GM12878 (cell line): ENCODE results near the gene DLK2.

Experiments used
- CTCF ChIP-seq, 3 experiments: IDR thresholded peaks in 2 of 3; conservative IDR thresholded peaks in 1 of 3; 2 replicates each; pipeline ENCODE4 v1.5.1; 2011; ENCODE audit warnings: low read depth in 3 of 3, low read length in 3 of 3, mild to moderate bottlenecking in 3 of 3, control low read depth in 2 of 3, moderate library complexity in 2 of 3, inconsistent platforms in 1 of 3, mixed read lengths in 1 of 3; ENCODE audit not compliant: control insufficient read depth in 2 of 3, insufficient read depth in 1 of 3; ENCODE audit errors: extremely low read depth in 1 of 3
- ESRRA ChIP-seq: IDR thresholded peaks from 2 replicates; pipeline ENCODE4 v1.6.1; 2012; ENCODE audit warnings: mild to moderate bottlenecking, low read length, improper control_type of control experiment
- IRF3 ChIP-seq: fragments of 450-650 bp; IDR thresholded peaks from 2 replicates; pipeline ENCODE4 v1.6.1; 2014; ENCODE audit warnings: mild to moderate bottlenecking
- JUNB ChIP-seq: IDR thresholded peaks from 2 replicates; pipeline ENCODE4 v1.6.1; 2016; ENCODE audit warnings: antibody characterized with exemption, mild to moderate bottlenecking
- POLR2A ChIP-seq: IDR thresholded peaks from 2 replicates; pipeline ENCODE4 v1.6.1; 2011; ENCODE audit warnings: low read depth, mild to moderate bottlenecking, low read length
- RFX5 ChIP-seq: IDR thresholded peaks from 2 replicates; pipeline ENCODE4 v1.6.1; 2011; ENCODE audit warnings: low read depth, low read length, improper control_type of control experiment
- SIN3A ChIP-seq: IDR thresholded peaks from 2 replicates; pipeline ENCODE4 v1.6.1; 2012; ENCODE audit warnings: low read depth, low read length, improper control_type of control experiment
- ZNF274 ChIP-seq: IDR thresholded peaks from one replicate; pipeline ENCODE4 v1.8.0; 2011; ENCODE audit not compliant: insufficient read length, insufficient read depth
- TF ChIP-seq, protein P1 (sequence below): fragments of 150-350 bp; IDR thresholded peaks from 2 replicates; pipeline ENCODE4 v1.6.1; 2016; ENCODE audit warnings: low read depth, low read length
- TF ChIP-seq, protein P2 (sequence below): IDR thresholded peaks from 2 replicates; pipeline ENCODE4 v1.6.1; 2012; ENCODE audit warnings: low read depth, low read length, improper control_type of control experiment
- TF ChIP-seq, protein P3 (sequence below): IDR thresholded peaks from 2 replicates; pipeline ENCODE4 v1.6.1; 2012; ENCODE audit warnings: mild to moderate bottlenecking, low read depth, low read length
- TF ChIP-seq, protein P4 (sequence below): IDR thresholded peaks from 2 replicates; pipeline ENCODE4 v1.6.1; 2012; ENCODE audit warnings: improper control_type of control experiment, low read depth, low read length; ENCODE audit not compliant: insufficient replicate concordance

DNA sequence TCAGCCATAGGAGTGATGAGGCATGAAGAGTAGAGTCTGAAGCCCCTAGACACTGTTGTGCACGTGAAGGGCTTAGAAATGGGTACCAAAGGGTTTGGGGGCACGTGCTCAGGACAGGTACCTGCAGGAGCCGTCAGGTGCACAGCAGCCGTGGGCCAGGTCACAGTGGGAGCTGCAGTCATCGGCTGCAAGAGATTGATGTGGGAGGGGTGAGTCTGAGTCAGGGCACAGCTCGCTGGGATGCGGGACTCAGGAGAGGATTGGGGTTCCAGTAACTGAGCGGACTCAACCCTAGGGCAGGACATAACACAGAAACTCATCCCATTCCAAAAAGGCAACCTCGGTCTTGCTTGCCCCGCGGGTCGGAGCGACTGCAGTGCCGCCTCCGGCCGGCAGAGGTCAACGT lies 1.1 kb downstream of the DLK2 start:
- TF ChIP-seq, protein P1, sequence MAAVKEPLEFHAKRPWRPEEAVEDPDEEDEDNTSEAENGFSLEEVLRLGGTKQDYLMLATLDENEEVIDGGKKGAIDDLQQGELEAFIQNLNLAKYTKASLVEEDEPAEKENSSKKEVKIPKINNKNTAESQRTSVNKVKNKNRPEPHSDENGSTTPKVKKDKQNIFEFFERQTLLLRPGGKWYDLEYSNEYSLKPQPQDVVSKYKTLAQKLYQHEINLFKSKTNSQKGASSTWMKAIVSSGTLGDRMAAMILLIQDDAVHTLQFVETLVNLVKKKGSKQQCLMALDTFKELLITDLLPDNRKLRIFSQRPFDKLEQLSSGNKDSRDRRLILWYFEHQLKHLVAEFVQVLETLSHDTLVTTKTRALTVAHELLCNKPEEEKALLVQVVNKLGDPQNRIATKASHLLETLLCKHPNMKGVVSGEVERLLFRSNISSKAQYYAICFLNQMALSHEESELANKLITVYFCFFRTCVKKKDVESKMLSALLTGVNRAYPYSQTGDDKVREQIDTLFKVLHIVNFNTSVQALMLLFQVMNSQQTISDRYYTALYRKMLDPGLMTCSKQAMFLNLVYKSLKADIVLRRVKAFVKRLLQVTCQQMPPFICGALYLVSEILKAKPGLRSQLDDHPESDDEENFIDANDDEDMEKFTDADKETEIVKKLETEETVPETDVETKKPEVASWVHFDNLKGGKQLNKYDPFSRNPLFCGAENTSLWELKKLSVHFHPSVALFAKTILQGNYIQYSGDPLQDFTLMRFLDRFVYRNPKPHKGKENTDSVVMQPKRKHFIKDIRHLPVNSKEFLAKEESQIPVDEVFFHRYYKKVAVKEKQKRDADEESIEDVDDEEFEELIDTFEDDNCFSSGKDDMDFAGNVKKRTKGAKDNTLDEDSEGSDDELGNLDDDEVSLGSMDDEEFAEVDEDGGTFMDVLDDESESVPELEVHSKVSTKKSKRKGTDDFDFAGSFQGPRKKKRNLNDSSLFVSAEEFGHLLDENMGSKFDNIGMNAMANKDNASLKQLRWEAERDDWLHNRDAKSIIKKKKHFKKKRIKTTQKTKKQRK, result no peak
- TF ChIP-seq CTCF (IDR thresholded peaks at IDR 0.05 in 2 of 3, conservative IDR thresholded peaks at IDR 0.05 in 1 of 3; ENCODE audit: control insufficient read depth in 2 of 3, extremely low read depth in 1 of 3, insufficient read depth in 1 of 3, low read depth in 3 of 3, low read length in 3 of 3), result peak; percentile 85 to 96 (median 95)
- TF ChIP-seq ZNF274, result no peak
- TF ChIP-seq JUNB, result no peak
- no peak for TF ChIP-seq IRF3
- TF ChIP-seq POLR2A, result no peak
- TF ChIP-seq, protein P2, sequence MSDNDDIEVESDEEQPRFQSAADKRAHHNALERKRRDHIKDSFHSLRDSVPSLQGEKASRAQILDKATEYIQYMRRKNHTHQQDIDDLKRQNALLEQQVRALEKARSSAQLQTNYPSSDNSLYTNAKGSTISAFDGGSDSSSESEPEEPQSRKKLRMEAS, result no peak
- TF ChIP-seq RFX5, result no peak
- TF ChIP-seq, protein P3, sequence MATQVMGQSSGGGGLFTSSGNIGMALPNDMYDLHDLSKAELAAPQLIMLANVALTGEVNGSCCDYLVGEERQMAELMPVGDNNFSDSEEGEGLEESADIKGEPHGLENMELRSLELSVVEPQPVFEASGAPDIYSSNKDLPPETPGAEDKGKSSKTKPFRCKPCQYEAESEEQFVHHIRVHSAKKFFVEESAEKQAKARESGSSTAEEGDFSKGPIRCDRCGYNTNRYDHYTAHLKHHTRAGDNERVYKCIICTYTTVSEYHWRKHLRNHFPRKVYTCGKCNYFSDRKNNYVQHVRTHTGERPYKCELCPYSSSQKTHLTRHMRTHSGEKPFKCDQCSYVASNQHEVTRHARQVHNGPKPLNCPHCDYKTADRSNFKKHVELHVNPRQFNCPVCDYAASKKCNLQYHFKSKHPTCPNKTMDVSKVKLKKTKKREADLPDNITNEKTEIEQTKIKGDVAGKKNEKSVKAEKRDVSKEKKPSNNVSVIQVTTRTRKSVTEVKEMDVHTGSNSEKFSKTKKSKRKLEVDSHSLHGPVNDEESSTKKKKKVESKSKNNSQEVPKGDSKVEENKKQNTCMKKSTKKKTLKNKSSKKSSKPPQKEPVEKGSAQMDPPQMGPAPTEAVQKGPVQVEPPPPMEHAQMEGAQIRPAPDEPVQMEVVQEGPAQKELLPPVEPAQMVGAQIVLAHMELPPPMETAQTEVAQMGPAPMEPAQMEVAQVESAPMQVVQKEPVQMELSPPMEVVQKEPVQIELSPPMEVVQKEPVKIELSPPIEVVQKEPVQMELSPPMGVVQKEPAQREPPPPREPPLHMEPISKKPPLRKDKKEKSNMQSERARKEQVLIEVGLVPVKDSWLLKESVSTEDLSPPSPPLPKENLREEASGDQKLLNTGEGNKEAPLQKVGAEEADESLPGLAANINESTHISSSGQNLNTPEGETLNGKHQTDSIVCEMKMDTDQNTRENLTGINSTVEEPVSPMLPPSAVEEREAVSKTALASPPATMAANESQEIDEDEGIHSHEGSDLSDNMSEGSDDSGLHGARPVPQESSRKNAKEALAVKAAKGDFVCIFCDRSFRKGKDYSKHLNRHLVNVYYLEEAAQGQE, result no peak
- TF ChIP-seq, protein P4, sequence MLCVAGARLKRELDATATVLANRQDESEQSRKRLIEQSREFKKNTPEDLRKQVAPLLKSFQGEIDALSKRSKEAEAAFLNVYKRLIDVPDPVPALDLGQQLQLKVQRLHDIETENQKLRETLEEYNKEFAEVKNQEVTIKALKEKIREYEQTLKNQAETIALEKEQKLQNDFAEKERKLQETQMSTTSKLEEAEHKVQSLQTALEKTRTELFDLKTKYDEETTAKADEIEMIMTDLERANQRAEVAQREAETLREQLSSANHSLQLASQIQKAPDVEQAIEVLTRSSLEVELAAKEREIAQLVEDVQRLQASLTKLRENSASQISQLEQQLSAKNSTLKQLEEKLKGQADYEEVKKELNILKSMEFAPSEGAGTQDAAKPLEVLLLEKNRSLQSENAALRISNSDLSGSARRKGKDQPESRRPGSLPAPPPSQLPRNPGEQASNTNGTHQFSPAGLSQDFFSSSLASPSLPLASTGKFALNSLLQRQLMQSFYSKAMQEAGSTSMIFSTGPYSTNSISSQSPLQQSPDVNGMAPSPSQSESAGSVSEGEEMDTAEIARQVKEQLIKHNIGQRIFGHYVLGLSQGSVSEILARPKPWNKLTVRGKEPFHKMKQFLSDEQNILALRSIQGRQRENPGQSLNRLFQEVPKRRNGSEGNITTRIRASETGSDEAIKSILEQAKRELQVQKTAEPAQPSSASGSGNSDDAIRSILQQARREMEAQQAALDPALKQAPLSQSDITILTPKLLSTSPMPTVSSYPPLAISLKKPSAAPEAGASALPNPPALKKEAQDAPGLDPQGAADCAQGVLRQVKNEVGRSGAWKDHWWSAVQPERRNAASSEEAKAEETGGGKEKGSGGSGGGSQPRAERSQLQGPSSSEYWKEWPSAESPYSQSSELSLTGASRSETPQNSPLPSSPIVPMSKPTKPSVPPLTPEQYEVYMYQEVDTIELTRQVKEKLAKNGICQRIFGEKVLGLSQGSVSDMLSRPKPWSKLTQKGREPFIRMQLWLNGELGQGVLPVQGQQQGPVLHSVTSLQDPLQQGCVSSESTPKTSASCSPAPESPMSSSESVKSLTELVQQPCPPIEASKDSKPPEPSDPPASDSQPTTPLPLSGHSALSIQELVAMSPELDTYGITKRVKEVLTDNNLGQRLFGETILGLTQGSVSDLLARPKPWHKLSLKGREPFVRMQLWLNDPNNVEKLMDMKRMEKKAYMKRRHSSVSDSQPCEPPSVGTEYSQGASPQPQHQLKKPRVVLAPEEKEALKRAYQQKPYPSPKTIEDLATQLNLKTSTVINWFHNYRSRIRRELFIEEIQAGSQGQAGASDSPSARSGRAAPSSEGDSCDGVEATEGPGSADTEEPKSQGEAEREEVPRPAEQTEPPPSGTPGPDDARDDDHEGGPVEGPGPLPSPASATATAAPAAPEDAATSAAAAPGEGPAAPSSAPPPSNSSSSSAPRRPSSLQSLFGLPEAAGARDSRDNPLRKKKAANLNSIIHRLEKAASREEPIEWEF, result no peak
- TF ChIP-seq ESRRA, result no peak
- no peak for TF ChIP-seq SIN3A
